Suprapubic skin (tissue), 4 donors: ENCODE data around the gene PSMG4. TPM values are rescaled to one million over a fixed set of nuclear protein-coding genes. Genes with fewer than 3 reads are reported as not detected.
A peak's percentile ranks its signal among the peaks of the same experiment; 100 is the strongest.

Experiments
- DNase-seq, 2 donors: peaks; one replicate each; pipeline ENCODE4 v3.0.0-alpha.2; 2019; ENCODE audit warnings: low spot score in 2 of 2
- H3K27ac ChIP-seq: fragments of 200-600 bp; sonication (generic); one replicate; pipeline ENCODE4 v1.5.1; 2019
- H3K27me3 ChIP-seq: fragments of 200-600 bp; sonication (generic); one replicate; pipeline ENCODE4 v1.5.1; 2019
- H3K36me3 ChIP-seq: fragments of 200-600 bp; sonication (generic); one replicate; pipeline ENCODE4 v1.5.1; 2019
- H3K4me1 ChIP-seq: fragments of 200-600 bp; sonication (generic); one replicate; pipeline ENCODE4 v1.5.1; 2019
- H3K4me3 ChIP-seq: fragments of 200-600 bp; sonication (generic); one replicate; pipeline ENCODE4 v1.5.1; 2019; ENCODE audit warnings: mild to moderate bottlenecking
- H3K9me3 ChIP-seq: fragments of 200-600 bp; sonication (generic); one replicate; pipeline ENCODE4 v1.5.1; 2019
- CTCF ChIP-seq, 2 donors: fragments of 200-600 bp in 1 of 2; fragments of 450-650 bp in 1 of 2; sonication (generic) in 1 of 2; IDR thresholded peaks; one replicate each; pipeline ENCODE4 v1.5.1; 2016 to 2019; ENCODE audit warnings: antibody characterized with exemption in 2 of 2, mild to moderate bottlenecking in 1 of 2, moderate library complexity in 1 of 2
- EP300 ChIP-seq: sonication (generic); formaldehyde crosslinking; IDR thresholded peaks from one replicate; pipeline ENCODE4 v1.6.1; 2017; ENCODE audit warnings: antibody characterized with exemption
- POLR2A ChIP-seq, 2 donors: fragments of 450-650 bp; IDR thresholded peaks; one replicate each; pipeline ENCODE4 v1.6.1; 2017; ENCODE audit warnings: antibody characterized with exemption in 2 of 2, mild to moderate bottlenecking in 2 of 2, moderate library complexity in 2 of 2
- POLR2AphosphoS5 ChIP-seq, 3 donors: sonication (generic); formaldehyde crosslinking; IDR thresholded peaks; one replicate each; pipeline ENCODE4 v1.6.1; 2017; ENCODE audit warnings: antibody characterized with exemption in 3 of 3
- WGBS: methylation state at CpG from one replicate; pipeline ENCODE4 v1.1.5; 2018; 5-methylcytosine and 5-hydroxymethylcytosine counted together
- total RNA-seq, 4 donors: library from RNA; depleted of rRNA; stranded (reverse); fragments of >200 nt; gene quantifications; one replicate each; pipeline ENCODE4 v1.1.0, GENCODE V29; 2016

The PSMG4 gene
- total RNA-seq, 4 donors from 2014 or later, result 11.4 to 32.6 (median 21.1) TPM

- peaks cover 25% of the 10 kb centered on the region for H3K36me3 ChIP-seq
- H3K4me1 ChIP-seq, result peaks cover 8% of the 10 kb centered on the region
- peak; percentile 55 to 78 for DNase-seq
- H3K4me3 ChIP-seq, result no peak overlapping the region
- TF ChIP-seq EP300, result no peak
- no peak for TF ChIP-seq CTCF (IDR thresholded peaks at IDR 0.05)
- no peak for TF ChIP-seq POLR2A (IDR thresholded peaks at IDR 0.05)
- no peak for TF ChIP-seq POLR2AphosphoS5 (IDR thresholded peaks at IDR 0.05)
- H3K9me3 ChIP-seq, result no peaks in the 10 kb centered on the region
- no peak overlapping the region for H3K27ac ChIP-seq
- WGBS, result 86% methylated on average over 13 of the region's 14 CpGs
- no peaks in the 10 kb centered on the region for H3K27me3 ChIP-seq
These were observed 22.2 kb downstream of the PSMG4 start for GRCh38 chr6:3280866-3281465.

- whole genome bisulfite sequencing, result 48% methylated on average over 13 of the region's 13 CpGs
- H3K9me3 ChIP-seq, result no peaks in the 10 kb centered on the region
- TF ChIP-seq POLR2A (IDR thresholded peaks at IDR 0.05) (no peak), EP300 (no peak), CTCF (IDR thresholded peaks at IDR 0.05) (no peak), POLR2AphosphoS5 (IDR thresholded peaks at IDR 0.05) (no peak)
- no peak overlapping the region for H3K27ac ChIP-seq
- H3K36me3 ChIP-seq, result peaks cover 25% of the 10 kb centered on the region
- DNase-seq, result peak; percentile 61 to 76
- H3K4me3 ChIP-seq, result no peak overlapping the region
- peaks cover 5% of the 10 kb centered on the region for H3K4me1 ChIP-seq
- no peaks in the 10 kb centered on the region for H3K27me3 ChIP-seq
These were observed 23.1 kb downstream of the PSMG4 start for GRCh38 chr6:3281631-3282475.

- Histone ChIP-seq H3K4me3 (no peak overlapping the region), H3K9me3 (no peaks in the 10 kb centered on the region), H3K27ac (no peak overlapping the region), H3K4me1 (peaks cover 4% of the 10 kb centered on the region), H3K27me3 (no peaks in the 10 kb centered on the region), H3K36me3 (peaks cover 25% of the 10 kb centered on the region)
- 93% methylated on average over 20 of the region's 20 CpGs for WGBS
- TF ChIP-seq EP300, result no peak
- no peak for TF ChIP-seq POLR2AphosphoS5 (IDR thresholded peaks at IDR 0.05)
- TF ChIP-seq CTCF (IDR thresholded peaks at IDR 0.05), result no peak
- no peak for TF ChIP-seq POLR2A (IDR thresholded peaks at IDR 0.05)
- DNase-seq, result peak; percentile 33 to 59
These were observed 23.9 kb downstream of the PSMG4 start for GRCh38 chr6:3282476-3283236.

- Histone ChIP-seq H3K27ac (no peak overlapping the region), H3K9me3 (no peaks in the 10 kb centered on the region), H3K36me3 (peaks cover 25% of the 10 kb centered on the region), H3K27me3 (no peaks in the 10 kb centered on the region), H3K4me1 (peaks cover 4% of the 10 kb centered on the region), H3K4me3 (no peak overlapping the region)
- WGBS, result 92% methylated on average over 10 of the region's 10 CpGs
- TF ChIP-seq POLR2A (IDR thresholded peaks at IDR 0.05) (no peak), EP300 (no peak), POLR2AphosphoS5 (IDR thresholded peaks at IDR 0.05) (no peak), CTCF (IDR thresholded peaks at IDR 0.05) (no peak)
- peak in 1 of 2 donors; percentile 38 for DNase-seq
These were observed 24.5 kb downstream of the PSMG4 start for GRCh38 chr6:3283241-3283640.
